ENCODE data around the gene PHF3. TPM values are rescaled to one million over a fixed set of nuclear protein-coding genes. Genes with fewer than 3 reads are reported as not detected.

PHF3 gene
- total RNA-seq, 1 donor from 2014 or later, result 33.4 TPM

DNA sequence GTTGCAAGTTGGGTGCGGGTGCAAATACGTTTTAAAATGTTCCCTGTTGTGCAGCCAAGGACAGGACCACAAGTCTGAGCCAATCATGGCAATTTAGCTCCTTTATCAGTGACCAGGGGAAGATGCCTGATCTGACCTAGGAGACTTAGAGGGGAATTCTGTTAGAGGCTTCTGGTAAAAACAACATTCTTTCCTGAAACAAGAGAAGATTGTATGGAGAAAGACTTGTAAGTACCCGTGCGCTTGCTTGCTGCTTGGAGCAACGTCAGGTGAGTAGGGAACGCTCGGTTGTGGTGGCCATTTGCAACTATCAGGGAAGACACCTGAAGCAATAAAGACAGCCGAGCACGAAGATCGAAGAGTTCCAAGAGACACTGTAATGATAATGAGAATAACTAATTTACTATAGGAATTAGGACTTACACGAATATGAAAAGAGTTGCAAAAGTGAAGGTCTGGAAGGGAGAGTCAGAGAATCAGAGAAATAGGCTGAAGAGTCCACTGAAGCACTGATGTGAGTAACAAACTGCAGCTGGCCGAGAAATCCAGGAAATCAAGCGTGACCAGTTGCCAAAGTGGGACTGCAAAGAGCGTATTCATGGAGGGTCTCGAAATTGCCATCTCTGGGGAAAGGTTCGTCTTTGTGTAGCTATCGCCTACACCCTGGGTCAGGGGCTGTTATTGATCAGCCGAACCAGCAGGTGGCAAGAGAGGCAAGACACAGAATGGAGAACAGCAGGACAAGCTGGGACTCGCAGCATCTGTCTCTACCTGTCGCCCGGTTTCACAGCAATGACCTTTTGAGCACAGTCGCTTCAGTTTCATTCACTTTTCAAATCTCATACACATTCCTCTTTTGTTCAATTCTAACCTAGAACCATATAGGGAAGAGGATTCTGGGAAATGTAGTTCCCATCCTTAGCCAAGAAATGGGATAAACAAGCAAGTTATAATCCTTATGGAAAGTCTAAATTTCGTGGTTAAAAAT lies 37.3 kb upstream of the PHF3 start:
- H3K4me1 ChIP-seq (ENCODE audit: insufficient read depth, low read length), result peaks cover 4% of the 10 kb centered on the region

DNA sequence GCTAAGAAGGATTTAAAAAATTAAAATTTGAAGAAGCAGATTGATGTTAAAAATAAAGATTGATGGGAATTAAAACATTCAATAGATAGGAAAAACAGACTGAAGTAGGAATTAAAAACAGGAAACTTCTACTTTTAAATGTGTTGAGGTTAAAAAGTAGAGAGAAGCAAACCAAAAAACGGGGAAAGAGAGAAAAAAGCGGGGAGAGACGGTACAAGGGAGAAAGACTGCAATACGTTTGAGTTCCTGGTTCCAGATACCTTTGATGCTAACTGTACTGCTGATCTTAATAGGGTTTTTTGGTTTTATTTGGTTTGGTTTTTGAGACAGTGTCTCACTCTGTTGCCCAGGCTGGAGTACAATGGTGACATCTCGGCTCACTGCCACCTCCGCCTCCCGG lies 36.4 kb upstream of the PHF3 start:
- Mint-ChIP-seq H3K36me3 (ENCODE audit: low read depth, unreplicated experiment) (no peaks in the 10 kb centered on the region), H3K9me3 (ENCODE audit: unreplicated experiment) (no peaks in the 10 kb centered on the region), H3K4me1 (ENCODE audit: low read depth, unreplicated experiment) (peaks cover 1% of the 10 kb centered on the region), H3K4me3 (ENCODE audit: unreplicated experiment) (peak overlapping the region; percentile 90), H3K27ac (ENCODE audit: unreplicated experiment) (peak overlapping the region; percentile 53), H3K27me3 (ENCODE audit: low read depth, unreplicated experiment) (no peaks in the 10 kb centered on the region)
- Histone ChIP-seq H3K27me3 (ENCODE audit: insufficient read depth, low read length) (no peaks in the 10 kb centered on the region), H3K79me2 (ENCODE audit: insufficient read depth, low read length) (no peaks in the 10 kb centered on the region), H3K4me2 (ENCODE audit: low read length) (no peak overlapping the region), H2AFZ (ENCODE audit: low read depth, low read length) (no peak overlapping the region), H3K9me3 (ENCODE audit: insufficient read depth, low read depth, low read length) (no peaks in the 10 kb centered on the region), H3K36me3 (ENCODE audit: insufficient read depth, low read length) (no peaks in the 10 kb centered on the region), H3K9ac (ENCODE audit: low read length) (no peak overlapping the region), H4K20me1 (ENCODE audit: insufficient read depth, low read length) (no peaks in the 10 kb centered on the region), H3K4me1 (ENCODE audit: insufficient read depth, low read length) (peaks cover 4% of the 10 kb centered on the region), H3K4me3 (ENCODE audit: insufficient read depth, low read depth, low read length) (no peak overlapping the region), H3K27ac (ENCODE audit: low read depth, low read length) (no peak overlapping the region)
- TF ChIP-seq, protein P1, sequence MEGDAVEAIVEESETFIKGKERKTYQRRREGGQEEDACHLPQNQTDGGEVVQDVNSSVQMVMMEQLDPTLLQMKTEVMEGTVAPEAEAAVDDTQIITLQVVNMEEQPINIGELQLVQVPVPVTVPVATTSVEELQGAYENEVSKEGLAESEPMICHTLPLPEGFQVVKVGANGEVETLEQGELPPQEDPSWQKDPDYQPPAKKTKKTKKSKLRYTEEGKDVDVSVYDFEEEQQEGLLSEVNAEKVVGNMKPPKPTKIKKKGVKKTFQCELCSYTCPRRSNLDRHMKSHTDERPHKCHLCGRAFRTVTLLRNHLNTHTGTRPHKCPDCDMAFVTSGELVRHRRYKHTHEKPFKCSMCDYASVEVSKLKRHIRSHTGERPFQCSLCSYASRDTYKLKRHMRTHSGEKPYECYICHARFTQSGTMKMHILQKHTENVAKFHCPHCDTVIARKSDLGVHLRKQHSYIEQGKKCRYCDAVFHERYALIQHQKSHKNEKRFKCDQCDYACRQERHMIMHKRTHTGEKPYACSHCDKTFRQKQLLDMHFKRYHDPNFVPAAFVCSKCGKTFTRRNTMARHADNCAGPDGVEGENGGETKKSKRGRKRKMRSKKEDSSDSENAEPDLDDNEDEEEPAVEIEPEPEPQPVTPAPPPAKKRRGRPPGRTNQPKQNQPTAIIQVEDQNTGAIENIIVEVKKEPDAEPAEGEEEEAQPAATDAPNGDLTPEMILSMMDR (IDR thresholded peaks at IDR 0.05; ENCODE audit: insufficient read depth, low read depth, low read length), result no peak
- TF ChIP-seq EZH2 (IDR thresholded peaks at IDR 0.05; ENCODE audit: insufficient read depth, low read length), result no peak
- FAIRE-seq, result no peak
- DNase-seq (ENCODE audit: low read depth), result no peak

More for the DNA sequence above, 37.3 kb upstream of the PHF3 start:
- Histone ChIP-seq H3K9ac (ENCODE audit: low read length) (peak overlapping the region; percentile 63), H4K20me1 (ENCODE audit: insufficient read depth, low read length) (no peaks in the 10 kb centered on the region), H3K36me3 (ENCODE audit: insufficient read depth, low read length) (no peaks in the 10 kb centered on the region), H2AFZ (ENCODE audit: low read depth, low read length) (peak overlapping the region; percentile 90), H3K79me2 (ENCODE audit: insufficient read depth, low read length) (no peaks in the 10 kb centered on the region), H3K27ac (ENCODE audit: low read depth, low read length) (no peak overlapping the region), H3K9me3 (ENCODE audit: insufficient read depth, low read depth, low read length) (no peaks in the 10 kb centered on the region), H3K4me3 (ENCODE audit: insufficient read depth, low read depth, low read length) (peak overlapping the region; percentile 74), H3K4me2 (ENCODE audit: low read length) (peak overlapping the region; percentile 93), H3K27me3 (ENCODE audit: insufficient read depth, low read length) (no peaks in the 10 kb centered on the region)
- Mint-ChIP-seq H3K27ac (ENCODE audit: unreplicated experiment) (peak overlapping the region; percentile 53), H3K27me3 (ENCODE audit: low read depth, unreplicated experiment) (no peaks in the 10 kb centered on the region), H3K4me1 (ENCODE audit: low read depth, unreplicated experiment) (peaks cover 1% of the 10 kb centered on the region), H3K9me3 (ENCODE audit: unreplicated experiment) (no peaks in the 10 kb centered on the region), H3K4me3 (ENCODE audit: unreplicated experiment) (peak overlapping the region; percentile 90), H3K36me3 (ENCODE audit: low read depth, unreplicated experiment) (no peaks in the 10 kb centered on the region)
- TF ChIP-seq, protein P1 (IDR thresholded peaks at IDR 0.05; ENCODE audit: insufficient read depth, low read depth, low read length), result peak; percentile 79
- TF ChIP-seq EZH2 (IDR thresholded peaks at IDR 0.05; ENCODE audit: insufficient read depth, low read length), result no peak
- DNase-seq (ENCODE audit: low read depth) (peak; percentile 22), FAIRE-seq (no peak)

- Histone ChIP-seq H3K27ac (ENCODE audit: low read depth, low read length) (no peak overlapping the region), H3K4me1 (ENCODE audit: insufficient read depth, low read length) (peaks cover 4% of the 10 kb centered on the region), H2AFZ (ENCODE audit: low read depth, low read length) (no peak overlapping the region), H3K9me3 (ENCODE audit: insufficient read depth, low read depth, low read length) (no peaks in the 10 kb centered on the region), H3K79me2 (ENCODE audit: insufficient read depth, low read length) (no peaks in the 10 kb centered on the region), H3K4me2 (ENCODE audit: low read length) (no peak overlapping the region), H3K36me3 (ENCODE audit: insufficient read depth, low read length) (no peaks in the 10 kb centered on the region), H4K20me1 (ENCODE audit: insufficient read depth, low read length) (no peaks in the 10 kb centered on the region), H3K27me3 (ENCODE audit: insufficient read depth, low read length) (no peaks in the 10 kb centered on the region), H3K4me3 (ENCODE audit: insufficient read depth, low read depth, low read length) (no peak overlapping the region), H3K9ac (ENCODE audit: low read length) (no peak overlapping the region)
- no peak overlapping the region for H3K27ac Mint-ChIP-seq (ENCODE audit: unreplicated experiment)
- H3K4me1 Mint-ChIP-seq (ENCODE audit: low read depth, unreplicated experiment), result peaks cover 1% of the 10 kb centered on the region
- DNase-seq (ENCODE audit: low read depth) (no peak), FAIRE-seq (no peak)
- no peaks in the 10 kb centered on the region for H3K36me3 Mint-ChIP-seq (ENCODE audit: low read depth, unreplicated experiment)
- H3K9me3 Mint-ChIP-seq (ENCODE audit: unreplicated experiment), result no peaks in the 10 kb centered on the region
- no peak for TF ChIP-seq EZH2 (IDR thresholded peaks at IDR 0.05; ENCODE audit: insufficient read depth, low read length)
- TF ChIP-seq, protein P1 (IDR thresholded peaks at IDR 0.05; ENCODE audit: insufficient read depth, low read depth, low read length), result no peak
- H3K27me3 Mint-ChIP-seq (ENCODE audit: low read depth, unreplicated experiment), result no peaks in the 10 kb centered on the region
- no peak overlapping the region for H3K4me3 Mint-ChIP-seq (ENCODE audit: unreplicated experiment)
Measured at GRCh38 chr6:63600136-63600535, 35.5 kb upstream of the PHF3 start.

Data from astrocyte (in vitro differentiated cells and primary cell).